HG02798 (cell line): ENCODE measurements around the gene TRIP10.

ENCODE experiments used
- ATAC-seq: cut with Tn5 transposase; IDR thresholded peaks from one replicate; pipeline ENCODE4 v1.9.1; 2021; ENCODE audit warnings: mild to moderate bottlenecking; ENCODE audit not compliant: unreplicated experiment, poor library complexity

The TRIP10 gene

GRCh38 chr19:6723738-6724137 lies 15.7 kb upstream of the TRIP10 start:
- ATAC-seq, result no peak

- ATAC-seq, result no peak
These were observed 14.6 kb upstream of the TRIP10 start for GRCh38 chr19:6724631-6725492.

- ATAC-seq, result no peak
These were observed 13.8 kb upstream of the TRIP10 start for GRCh38 chr19:6725513-6726231.

- ATAC-seq, result no peak
These were observed 11.1 kb upstream of the TRIP10 start for GRCh38 chr19:6728346-6728745.

GRCh38 chr19:6729573-6730152 lies 9.8 kb upstream of the TRIP10 start:
- ATAC-seq, result no peak

- no peak for ATAC-seq
These were observed 9.2 kb upstream of the TRIP10 start for GRCh38 chr19:6730153-6730804.

- ATAC-seq, result no peak
These were observed 8.4 kb upstream of the TRIP10 start for GRCh38 chr19:6730941-6731670.

GRCh38 chr19:6731822-6732221 lies 7.7 kb upstream of the TRIP10 start:
- ATAC-seq, result no peak

- ATAC-seq, result no peak
These were observed 6.6 kb upstream of the TRIP10 start for GRCh38 chr19:6732803-6733337.

GRCh38 chr19:6733338-6734095 lies 6.0 kb upstream of the TRIP10 start:
- ATAC-seq, result no peak

GRCh38 chr19:6734096-6734696 lies 5.3 kb upstream of the TRIP10 start:
- ATAC-seq, result no peak

GRCh38 chr19:6735181-6735911 lies 4.1 kb upstream of the TRIP10 start:
- no peak for ATAC-seq

GRCh38 chr19:6736169-6736916 lies 3.1 kb upstream of the TRIP10 start:
- ATAC-seq, result peak; percentile 12

GRCh38 chr19:6736917-6737283 lies 2.6 kb upstream of the TRIP10 start:
- ATAC-seq, result no peak

GRCh38 chr19:6737284-6737872 lies 2.1 kb upstream of the TRIP10 start, which contains the start of gene GPR108:
GPR108 (minus strand) TSS chr19:6737580; CDS start chr19:6737576, 4 bp downstream.
- ATAC-seq, result peak; percentile 76

- no peak for ATAC-seq
These were observed 1.4 kb upstream of the TRIP10 start for GRCh38 chr19:6737873-6738786.
